H1 (cell line): ENCODE results near the gene ZNF462. TPM values are rescaled to one million over a fixed set of nuclear protein-coding genes. Genes with fewer than 3 reads are reported as not detected.

Source experiments
- CTCF ChIA-PET: fragments of 300-600 bp; sonication (Branson Sonifier 250); formaldehyde crosslinking; loops from one replicate; lab custom pipeline; 2021; ENCODE audit not compliant: partially characterized antibody; lab: Charles Lee
- POLR2A ChIA-PET: fragments of 300-600 bp; sonication (Branson Sonifier 250); formaldehyde crosslinking; loops from one replicate; lab custom pipeline; 2021; ENCODE audit warnings: inconsistent platforms; ENCODE audit not compliant: partially characterized antibody; lab: Charles Lee
- DNase-seq, 2 experiments: peaks; one replicate each; pipeline versions ENCODE4 v3.0.0 to v3.0.0-alpha.2; 2010 to 2022; ENCODE audit warnings: low spot score in 2 of 2, low read depth in 1 of 2, mixed read lengths in 1 of 2
- FAIRE-seq: peaks from 2 replicates; lab custom pipeline; 2011; peaks lifted over from hg19 to GRCh38; lab: Jason Lieb, UNC
- H2AFZ ChIP-seq: 2 replicates; pipeline ENCODE4 v1.8.1; 2012; ENCODE audit warnings: low read length, inconsistent platforms
- H2AK5ac ChIP-seq: 2 replicates; pipeline ENCODE4 v1.6.1; 2013; ENCODE audit warnings: low read depth, low read length
- H2BK120ac ChIP-seq: replicated peaks from 2 replicates; pipeline ENCODE3; 2013; ENCODE audit warnings: low read depth, low read length, inconsistent platforms
- H2BK12ac ChIP-seq: 2 replicates; pipeline ENCODE4 v1.6.1; 2013; ENCODE audit warnings: low read depth, low read length
- H2BK15ac ChIP-seq: 2 replicates; pipeline ENCODE4 v1.6.1; 2013; ENCODE audit warnings: low read length
- H2BK20ac ChIP-seq: 2 replicates; pipeline ENCODE4 v1.6.1; 2013; ENCODE audit warnings: low read length
- H2BK5ac ChIP-seq: 2 replicates; pipeline ENCODE4 v1.6.1; 2013; ENCODE audit warnings: low read depth, low read length
- H3K14ac ChIP-seq: 2 replicates; pipeline ENCODE4 v1.6.1; 2013; ENCODE audit warnings: inconsistent platforms; ENCODE audit not compliant: insufficient read length
- H3K18ac ChIP-seq: 2 replicates; pipeline ENCODE4 v1.6.1; 2013; ENCODE audit warnings: low read length; ENCODE audit errors: extremely low read depth
- H3K23ac ChIP-seq: 2 replicates; pipeline ENCODE4 v1.6.1; 2013; ENCODE audit warnings: inconsistent platforms; ENCODE audit not compliant: insufficient read length
- H3K23me2 ChIP-seq: 2 replicates; pipeline ENCODE4 v1.6.1; 2013; ENCODE audit warnings: low read depth, low read length
- H3K27ac ChIP-seq: 2 replicates; pipeline ENCODE4 v1.6.1; 2011; ENCODE audit warnings: low read depth, low read length, inconsistent platforms
- H3K27me3 ChIP-seq, 4 experiments: replicated peaks in 1 of 4; 1 replicate in 1 of 4; 2 replicates in 3 of 4; pipeline versions ENCODE4 v1.6.1 to v1.8.1; 2011 to 2013; ENCODE audit warnings: low read length in 3 of 4, mild to moderate bottlenecking in 3 of 4, inconsistent platforms in 2 of 4, mixed read lengths in 2 of 4, moderate library complexity in 1 of 4; ENCODE audit not compliant: control insufficient read depth in 3 of 4, insufficient read depth in 3 of 4; ENCODE audit errors: extremely low read depth in 1 of 4
- H3K36me3 ChIP-seq, 4 experiments: 2 replicates each; pipeline versions ENCODE4 v1.6.1 to v1.8.1; 2011 to 2013; ENCODE audit warnings: mild to moderate bottlenecking in 4 of 4, low read length in 3 of 4, moderate library complexity in 2 of 4, control low read depth in 1 of 4, inconsistent platforms in 1 of 4; ENCODE audit not compliant: insufficient read depth in 4 of 4, control insufficient read depth in 2 of 4
- H3K4ac ChIP-seq: replicated peaks from 2 replicates; pipeline ENCODE3; 2013; ENCODE audit warnings: low read length, low read depth, mixed read lengths, inconsistent platforms; ENCODE audit not compliant: insufficient read length
- H3K4me1 ChIP-seq, 4 experiments: replicated peaks in 1 of 4; 1 replicate in 1 of 4; 2 replicates in 3 of 4; pipeline versions ENCODE4 v1.6.1 to v1.8.1; 2011 to 2013; ENCODE audit warnings: low read length in 3 of 4, inconsistent platforms in 2 of 4, mixed read lengths in 1 of 4; ENCODE audit not compliant: insufficient read depth in 4 of 4, control insufficient read depth in 3 of 4
- H3K4me2 ChIP-seq, 2 experiments: 2 replicates each; pipeline versions ENCODE4 v1.6.1 to v1.8.1; 2011 to 2013; ENCODE audit warnings: low read depth in 2 of 2, low read length in 2 of 2, control low read depth in 1 of 2, inconsistent platforms in 1 of 2, mild to moderate bottlenecking in 1 of 2; ENCODE audit not compliant: insufficient read depth in 1 of 2
- H3K4me3 ChIP-seq, 4 experiments: fragments of 200-600, 300-600 bp in 1 of 4; sonication (generic), shearing (Covaris generic), sonication (Bioruptor Twin) in 1 of 4; 2 replicates each; pipeline versions ENCODE4 v1.5.1 to v1.8.1; 2011 to 2016; ENCODE audit warnings: low read length in 4 of 4, low read depth in 3 of 4, control low read depth in 2 of 4, inconsistent platforms in 2 of 4, mild to moderate bottlenecking in 2 of 4, mixed read lengths in 1 of 4, moderate library complexity in 1 of 4; ENCODE audit not compliant: insufficient read depth in 2 of 4; ENCODE audit errors: extremely low read depth in 1 of 4
- H3K56ac ChIP-seq: replicated peaks from 2 replicates; pipeline ENCODE3; 2013; ENCODE audit warnings: low read depth, mild to moderate bottlenecking, mixed read lengths, low read length, inconsistent platforms; ENCODE audit not compliant: insufficient read length
- H3K79me1 ChIP-seq: 2 replicates; pipeline ENCODE4 v1.6.1; 2013; ENCODE audit warnings: low read depth, low read length, control low read depth
- H3K79me2 ChIP-seq, 2 experiments: 2 replicates each; pipeline versions ENCODE4 v1.6.1 to v1.8.1; 2012 to 2013; ENCODE audit warnings: low read length in 2 of 2, mild to moderate bottlenecking in 2 of 2, inconsistent platforms in 1 of 2; ENCODE audit not compliant: insufficient read depth in 2 of 2, control insufficient read depth in 1 of 2
- H3K9ac ChIP-seq, 4 experiments: replicated peaks in 1 of 4; 1 replicate in 1 of 4; 2 replicates in 3 of 4; pipeline versions ENCODE4 v1.6.1 to v1.8.1; 2011 to 2013; ENCODE audit warnings: low read depth in 3 of 4, low read length in 3 of 4, control low read depth in 2 of 4, mild to moderate bottlenecking in 2 of 4, moderate library complexity in 2 of 4, inconsistent platforms in 1 of 4; ENCODE audit errors: extremely low read depth in 1 of 4
- H3K9me3 ChIP-seq, 2 experiments: 2 replicates each; pipeline versions ENCODE4 v1.6.1 to v1.8.1; 2012 to 2013; ENCODE audit warnings: mild to moderate bottlenecking in 2 of 2, moderate library complexity in 2 of 2, control low read depth in 1 of 2, inconsistent platforms in 1 of 2, low read depth in 1 of 2, low read length in 1 of 2, mixed read lengths in 1 of 2; ENCODE audit not compliant: insufficient read depth in 2 of 2
- H4K20me1 ChIP-seq, 2 experiments: replicated peaks in 1 of 2; 2 replicates each; pipeline versions ENCODE3 to v1.8.1; 2011 to 2013; ENCODE audit warnings: inconsistent platforms in 2 of 2, low read length in 2 of 2, mild to moderate bottlenecking in 1 of 2; ENCODE audit not compliant: insufficient read depth in 2 of 2, control insufficient read depth in 1 of 2
- H4K5ac ChIP-seq: 2 replicates; pipeline ENCODE4 v1.6.1; 2013; ENCODE audit warnings: low read length, low read depth, mixed read lengths, inconsistent platforms; ENCODE audit not compliant: insufficient read length
- H4K8ac ChIP-seq: 2 replicates; pipeline ENCODE4 v1.8.0; 2013; ENCODE audit warnings: mild to moderate bottlenecking, moderate library complexity, low read length, inconsistent platforms; ENCODE audit not compliant: insufficient read depth; ENCODE audit errors: extremely low read depth
- H4K91ac ChIP-seq: replicated peaks from 2 replicates; pipeline ENCODE3; 2013; ENCODE audit warnings: low read length, mixed read lengths, inconsistent platforms; ENCODE audit not compliant: insufficient read length
- CHD2 ChIP-seq: IDR thresholded peaks from 2 replicates; pipeline ENCODE4 v1.6.1; 2012; ENCODE audit warnings: low read length, improper control_type of control experiment
- EGR1 ChIP-seq: IDR thresholded peaks from 2 replicates; pipeline ENCODE4 v1.6.1; 2011; ENCODE audit warnings: low read depth, low read length, borderline replicate concordance
- WGBS, 2 experiments: shearing (Covaris generic) in 1 of 2; methylation state at CpG; one replicate each; pipeline versions ENCODE4 v1.1.6 to v1.1.7; 2013 to 2015; ENCODE audit warnings: low lambda C conversion rate in 2 of 2, mixed read lengths in 2 of 2, inconsistent platforms in 1 of 2, low coverage in 1 of 2, missing lambda C conversion rate in 1 of 2; ENCODE audit not compliant: insufficient replicate concordance in 2 of 2, insufficient coverage in 1 of 2, insufficient read length in 1 of 2; ENCODE audit errors: extremely low coverage in 1 of 2, missing lambda C conversion rate in 1 of 2; 5-methylcytosine and 5-hydroxymethylcytosine counted together
- polyA plus RNA-seq, 7 experiments: library from polyadenylated mRNA; depleted of rRNA in 3 of 7; stranded (reverse) in 5 of 7; unstranded in 2 of 7; fragments of >200 nt in 5 of 7; fragments of 200-250 nt in 2 of 7; gene quantifications; 1 replicate in 5 of 7; 2 replicates in 1 of 7; 4 replicates in 1 of 7; pipeline versions ENCODE4 v1.2.1 to v1.2.3, GENCODE V29; 2011 to 2013; ENCODE audit warnings: missing spikeins in 2 of 7, mixed read lengths in 2 of 7
- total RNA-seq: library from RNA; stranded (reverse); fragmentation: NEBNext Ultra II Directional; extraction: Animal tissue kit (Norgen Biotek cat#: 25700); gene quantifications from 2 replicates; pipeline ENCODE4 v1.2.1, GENCODE V29; 2021

ZNF462 gene
- total and polyA plus RNA-seq, 2 of the 8 experiments (the other 6 are each of a cell fraction or from before 2014, with no cell fraction given), result 30.0 to 163 TPM

GRCh38 chr9:106916466-106917235 lies 53.7 kb downstream of the ZNF462 start:
- 88% methylated on average over 8 of the region's 8 CpGs; no CpG with 5 or more reads in 1 of the 2 experiments for WGBS, 2 experiments
- H3K9me3 ChIP-seq, result no peaks in the 10 kb centered on the region
- H3K23me2 ChIP-seq, result no peaks in the 10 kb centered on the region
- no peak overlapping the region for H3K4me2 ChIP-seq
- H3K18ac ChIP-seq, result no peak overlapping the region
- no peak overlapping the region for H4K8ac ChIP-seq
- FAIRE-seq, result no peak
- peaks cover 23 to 97% of the 10 kb centered on the region in 2 experiments for H3K79me2 ChIP-seq
- H3K23ac ChIP-seq, result no peak overlapping the region
- no peak overlapping the region for H2BK15ac ChIP-seq
- no peak overlapping the region for H2AFZ ChIP-seq
- no peaks in the 10 kb centered on the region for H3K27me3 ChIP-seq
- no peak overlapping the region for H4K91ac ChIP-seq
- CTCF ChIA-PET, result no interaction called here
- POLR2A ChIA-PET, result interaction anchor here (0.9 to 1.3 kb wide), 3 partner anchors 52 to 56 kb away, joined by 3 to 5 read pairs (median 4); no protein-coding TSS in a partner anchor
- peaks cover 2 to 4% of the 10 kb centered on the region in 2 experiments for H4K20me1 ChIP-seq
- no peak overlapping the region for H2BK20ac ChIP-seq
- H3K4ac ChIP-seq, result no peak overlapping the region
- no peak overlapping the region for H2AK5ac ChIP-seq
- no peak overlapping the region for H3K27ac ChIP-seq
- no peak for TF ChIP-seq CHD2
- no peak for TF ChIP-seq EGR1
- no peak overlapping the region for H3K56ac ChIP-seq
- H3K36me3 ChIP-seq, result peaks cover 0 to 16% (median 4%) of the 10 kb centered on the region in 4 experiments; a peak in 3 of 8 replicates
- peaks cover 15% of the 10 kb centered on the region for H3K79me1 ChIP-seq
- no peak overlapping the region for H3K4me3 ChIP-seq
- H3K9ac ChIP-seq, result no peak overlapping the region
- H3K14ac ChIP-seq, result no peak overlapping the region
- H3K4me1 ChIP-seq, result peaks cover 0 to 14% (median 11%) of the 10 kb centered on the region in 4 experiments; a peak in 5 of 7 replicates
- no peak for DNase-seq
- H4K5ac ChIP-seq, result no peak overlapping the region
- H2BK5ac ChIP-seq, result no peak overlapping the region
- no peak overlapping the region for H2BK12ac ChIP-seq
- H2BK120ac ChIP-seq, result no peak overlapping the region
